Esophagus squamous epithelium (tissue), 4 donors: ENCODE results near the gene PSENEN.
"Not testable (repeated sequence)": the region's sequence is repeated elsewhere in the genome, so short reads cannot be mapped to it uniquely, and the experiment has no call there.

Experiments used
- CTCF ChIP-seq, 6 experiments: fragments of 450-650 bp in 4 of 6; fragments of 200-600 bp in 2 of 6; sonication (generic) in 2 of 6; IDR thresholded peaks; one replicate each; pipeline ENCODE4 v1.5.1; 2016 to 2019; ENCODE audit warnings: antibody characterized with exemption in 6 of 6, mild to moderate bottlenecking in 4 of 6, moderate library complexity in 4 of 6
- POLR2A ChIP-seq, 4 donors: fragments of 450-650 bp; IDR thresholded peaks; one replicate each; pipeline ENCODE4 v1.6.1; 2017; ENCODE audit warnings: antibody characterized with exemption in 4 of 4, mild to moderate bottlenecking in 4 of 4, moderate library complexity in 3 of 4

GRCh38 chr19:35772362-35772761 lies 26.9 kb downstream of the PSENEN start:
- TF ChIP-seq CTCF, POLR2A (IDR thresholded peaks at IDR 0.05): not testable (repeated sequence)
